ENCODE results near the gene KCNIP1.

KCNIP1 gene

GRCh38 chr5:170774831-170775230 lies 271.0 kb downstream of the KCNIP1 start:
- no peak for DNase-seq (ENCODE audit: low read depth in 2 of 2)

GRCh38 chr5:170781946-170782345 lies 278.1 kb downstream of the KCNIP1 start:
- no peak for DNase-seq (ENCODE audit: low read depth in 2 of 2)

- DNase-seq (ENCODE audit: low read depth in 2 of 2) = no peak
These were observed 278.6 kb downstream of the KCNIP1 start for GRCh38 chr5:170782438-170782837.

GRCh38 chr5:170783498-170784247 lies 279.9 kb downstream of the KCNIP1 start, which contains the start of gene GABRP:
GABRP (plus strand) TSS chr5:170783725; CDS start chr5:170788616, 4,891 bp downstream.
- no peak for DNase-seq (ENCODE audit: low read depth in 2 of 2)

- DNase-seq (ENCODE audit: low read depth in 2 of 2) = no peak
These were observed 281.6 kb downstream of the KCNIP1 start for GRCh38 chr5:170785416-170785815.
